Measurements from ENCODE around the gene THEMIS. TPM values are rescaled to one million over a fixed set of nuclear protein-coding genes. Genes with fewer than 3 reads are reported as not detected.

THEMIS gene
- total and polyA plus RNA-seq, 2 of the 4 experiments (the other 2 are of a cell fraction) = not detected

GRCh38 chr6:127923135-127923534 is 22.3 kb upstream of the THEMIS start:
- Histone ChIP-seq H3K27me3 (ENCODE audit: control insufficient read depth, insufficient read depth, low read length) (peaks cover 3% of the 10 kb centered on the region; the same call in 1 of the 2 replicates), H4K5ac (ENCODE audit: low read depth, low read length) (no peak overlapping the region), H2BK20ac (ENCODE audit: low read depth, low read length) (no peak overlapping the region), H2AK5ac (ENCODE audit: low read depth, low read length) (no peak overlapping the region), H3K36me3 (ENCODE audit: control insufficient read depth, insufficient read depth, low read length) (no peaks in the 10 kb centered on the region), H2AK9ac (replicated peaks; ENCODE audit: low read depth, low read length, poor library complexity) (no peak overlapping the region), H2BK15ac (ENCODE audit: low read depth, low read length) (no peak overlapping the region), H2BK120ac (ENCODE audit: low read depth, low read length) (no peak overlapping the region), H3K4ac (ENCODE audit: low read depth, low read length) (no peak overlapping the region), H3K56ac (ENCODE audit: extremely low read depth, insufficient read depth, low read length) (no peak overlapping the region), H3K4me3 (ENCODE audit: insufficient read depth, low read depth, low read length) (no peak overlapping the region), H3K9ac (ENCODE audit: low read depth, low read length) (no peak overlapping the region), H3K14ac (replicated peaks; ENCODE audit: low read depth, low read length) (no peak overlapping the region), H4K20me1 (ENCODE audit: insufficient read depth, low read length) (no peaks in the 10 kb centered on the region), H2BK5ac (ENCODE audit: low read depth, low read length, poor library complexity, severe bottlenecking) (no peak overlapping the region), H3K18ac (ENCODE audit: low read depth, low read length) (no peak overlapping the region), H3K9me3 (ENCODE audit: control insufficient read depth, insufficient read depth, low read length) (peaks cover 2% of the 10 kb centered on the region; the same call in 1 of the 2 replicates), H3K4me1 (ENCODE audit: control insufficient read depth, insufficient read depth, low read length) (no peaks in the 10 kb centered on the region), H2AFZ (replicated peaks; ENCODE audit: low read length, poor library complexity) (no peak overlapping the region), H3K9me1 (ENCODE audit: insufficient read depth, low read length) (no peaks in the 10 kb centered on the region), H3K4me2 (ENCODE audit: low read depth, low read length) (no peak overlapping the region), H4K8ac (ENCODE audit: low read depth in 2 of 2, low read length in 2 of 2) (no peak overlapping the region), H4K91ac (ENCODE audit: insufficient read depth, low read depth, low read length) (no peak overlapping the region), H3K79me1 (ENCODE audit: low read depth in 1 of 2, low read length in 2 of 2) (no peaks in the 10 kb centered on the region), H3K23ac (ENCODE audit: low read depth, low read length) (no peak overlapping the region), H3K27ac (ENCODE audit: insufficient read depth, low read length) (no peak overlapping the region)
- in situ Hi-C loops (cut with MboI; ENCODE audit: low sequenced_read_pairs) (no loop called here), dilution Hi-C loops (cut with HindIII; ENCODE audit: low sequenced_read_pairs, unreplicated experiment) (no loop called here), intact Hi-C loops (cut with micrococcal nuclease) (no loop called here)
- no peak for DNase-seq
- CTCF ChIA-PET = no interaction called here
- POLR2A ChIA-PET (ENCODE audit: unreplicated experiment) = no interaction called here
- no CpG with 5 or more reads among the region's 2 CpGs for WGBS, 2 experiments (ENCODE audit: extremely low coverage in 2 of 2, insufficient read length in 1 of 2)
- ATAC-seq (ENCODE audit: low read depth) = no peak
- no TSS peak for BruUV-seq (replicated peaks)
- no peak for TF ChIP-seq ELK1 (IDR thresholded peaks at IDR 0.05; ENCODE audit: borderline replicate concordance, low read depth, low read length)
- no peak for TF ChIP-seq CTCF (conservative IDR thresholded peaks at IDR 0.05; ENCODE audit: low read depth, low read length)

Measured in IMR-90 (cell line).